IMR-90 (cell line): ENCODE measurements around the gene STAT5A. TPM values are rescaled to one million over a fixed set of nuclear protein-coding genes. Genes with fewer than 3 reads are reported as not detected.

Source experiments
- ATAC-seq: fragments of 200-7000 bp; cut with Tn5 transposase; 2 replicates; pipeline ENCODE4 v1.9.1; 2020; ENCODE audit warnings: low read depth, mild to moderate bottlenecking, moderate library complexity
- BruUV-seq: library from RNA; stranded (reverse); fragments of 400-500 nt; replicated peaks from 2 replicates; lab custom pipeline; 2021; lab: Mats Ljungman, UMichigan
- CTCF ChIA-PET: fragments of 300-600 bp; formaldehyde crosslinking; extraction: SDS; loops from one replicate; lab custom pipeline; 2021; ENCODE audit warnings: antibody characterized with exemption; lab: Yijun Ruan, JAX
- POLR2A ChIA-PET: fragments of 300-600 bp; sonication (Branson Sonifier 250); formaldehyde crosslinking; loops from one replicate; lab custom pipeline; 2022; ENCODE audit warnings: antibody characterized with exemption; ENCODE audit not compliant: unreplicated experiment; lab: Charles Lee
- DNase-seq: peaks from one replicate; pipeline ENCODE4 v3.0.0; 2013
- H2AFZ ChIP-seq: replicated peaks from 2 replicates; pipeline ENCODE3; 2013; ENCODE audit warnings: low read length, mild to moderate bottlenecking; ENCODE audit not compliant: poor library complexity
- H2AK5ac ChIP-seq: 2 replicates; pipeline ENCODE4 v1.6.1; 2013; ENCODE audit warnings: low read depth, low read length, inconsistent platforms
- H2AK9ac ChIP-seq: replicated peaks from 2 replicates; pipeline ENCODE3; 2013; ENCODE audit warnings: mild to moderate bottlenecking, low read depth, low read length, moderate library complexity; ENCODE audit not compliant: poor library complexity
- H2BK120ac ChIP-seq: 2 replicates; pipeline ENCODE4 v1.6.1; 2013; ENCODE audit warnings: low read depth, low read length, inconsistent platforms
- H2BK15ac ChIP-seq: 3 replicates; pipeline ENCODE4 v1.6.1; 2013; ENCODE audit warnings: low read depth, low read length, inconsistent platforms
- H2BK20ac ChIP-seq: 2 replicates; pipeline ENCODE4 v1.6.1; 2013; ENCODE audit warnings: low read depth, mild to moderate bottlenecking, inconsistent platforms, low read length, moderate library complexity
- H2BK5ac ChIP-seq: 2 replicates; pipeline ENCODE4 v1.6.1; 2013; ENCODE audit warnings: mild to moderate bottlenecking, low read depth, low read length, inconsistent platforms; ENCODE audit not compliant: poor library complexity, severe bottlenecking
- H3K14ac ChIP-seq: replicated peaks from 2 replicates; pipeline ENCODE4 v1.6.1; 2013; ENCODE audit warnings: low read depth, low read length, inconsistent platforms
- H3K18ac ChIP-seq: 2 replicates; pipeline ENCODE4 v1.6.1; 2013; ENCODE audit warnings: low read depth, low read length, control low read depth
- H3K23ac ChIP-seq: 2 replicates; pipeline ENCODE4 v1.6.1; 2013; ENCODE audit warnings: low read depth, low read length, inconsistent platforms
- H3K27ac ChIP-seq: 2 replicates; pipeline ENCODE4 v1.5.1; 2013; ENCODE audit warnings: mild to moderate bottlenecking, control low read depth, low read length; ENCODE audit not compliant: insufficient read depth
- H3K27me3 ChIP-seq: 2 replicates; pipeline ENCODE4 v1.6.1; 2013; ENCODE audit warnings: low read length; ENCODE audit not compliant: control insufficient read depth, insufficient read depth
- H3K36me3 ChIP-seq: 2 replicates; pipeline ENCODE4 v1.6.1; 2013; ENCODE audit warnings: low read length, mixed read lengths; ENCODE audit not compliant: control insufficient read depth, insufficient read depth
- H3K4ac ChIP-seq: 2 replicates; pipeline ENCODE4 v1.6.1; 2013; ENCODE audit warnings: low read depth, low read length, inconsistent platforms
- H3K4me1 ChIP-seq: 2 replicates; pipeline ENCODE4 v1.6.1; 2013; ENCODE audit warnings: low read length, mixed read lengths; ENCODE audit not compliant: control insufficient read depth, insufficient read depth
- H3K4me2 ChIP-seq: 2 replicates; pipeline ENCODE4 v1.6.1; 2013; ENCODE audit warnings: low read depth, mild to moderate bottlenecking, control low read depth, low read length, moderate library complexity
- H3K4me3 ChIP-seq: 2 replicates; pipeline ENCODE4 v1.5.1; 2013; ENCODE audit warnings: low read depth, mild to moderate bottlenecking, control low read depth, low read length, moderate library complexity; ENCODE audit not compliant: insufficient read depth
- H3K56ac ChIP-seq: 2 replicates; pipeline ENCODE4 v1.6.1; 2013; ENCODE audit warnings: low read length, inconsistent platforms; ENCODE audit not compliant: insufficient read depth; ENCODE audit errors: extremely low read depth
- H3K79me1 ChIP-seq, 2 experiments: 2 replicates each; pipeline ENCODE4 v1.6.1; 2013; ENCODE audit warnings: low read length in 2 of 2, inconsistent platforms in 1 of 2, low read depth in 1 of 2
- H3K9ac ChIP-seq: 2 replicates; pipeline ENCODE4 v1.6.1; 2013; ENCODE audit warnings: low read depth, low read length, control low read depth
- H3K9me1 ChIP-seq: 2 replicates; pipeline ENCODE4 v1.6.1; 2013; ENCODE audit warnings: low read length, inconsistent platforms; ENCODE audit not compliant: insufficient read depth
- H3K9me3 ChIP-seq: 2 replicates; pipeline ENCODE4 v1.6.1; 2013; ENCODE audit warnings: low read length; ENCODE audit not compliant: control insufficient read depth, insufficient read depth
- H4K20me1 ChIP-seq: 2 replicates; pipeline ENCODE4 v1.6.1; 2013; ENCODE audit warnings: low read length, inconsistent platforms; ENCODE audit not compliant: insufficient read depth
- H4K5ac ChIP-seq: 2 replicates; pipeline ENCODE4 v1.6.1; 2013; ENCODE audit warnings: mild to moderate bottlenecking, low read depth, low read length, control low read depth
- H4K8ac ChIP-seq, 2 experiments: 2 replicates each; pipeline ENCODE4 v1.6.1; 2013; ENCODE audit warnings: low read depth in 2 of 2, low read length in 2 of 2, control low read depth in 1 of 2, inconsistent platforms in 1 of 2
- H4K91ac ChIP-seq: 2 replicates; pipeline ENCODE4 v1.6.1; 2013; ENCODE audit warnings: low read depth, low read length, inconsistent platforms; ENCODE audit not compliant: insufficient read depth
- BHLHE40 ChIP-seq: fragments of 150-350 bp; IDR thresholded peaks from 2 replicates; pipeline ENCODE4 v1.6.1; 2016; ENCODE audit warnings: mild to moderate bottlenecking, low read depth, low read length
- CEBPB ChIP-seq: IDR thresholded peaks from 2 replicates; pipeline ENCODE4 v1.6.1; 2012; ENCODE audit warnings: low read depth, low read length, improper control_type of control experiment
- CHD1 ChIP-seq: IDR thresholded peaks from 2 replicates; pipeline ENCODE4 v1.6.1; 2012; ENCODE audit warnings: low read depth, low read length, improper control_type of control experiment
- FOS ChIP-seq: fragments of 150-350 bp; IDR thresholded peaks from 2 replicates; pipeline ENCODE4 v1.6.1; 2016; ENCODE audit warnings: low read depth, low read length
- MAFK ChIP-seq: IDR thresholded peaks from 2 replicates; pipeline ENCODE4 v1.6.1; 2012; ENCODE audit warnings: low read depth, low read length, improper control_type of control experiment
- MAZ ChIP-seq: IDR thresholded peaks from 2 replicates; pipeline ENCODE4 v1.6.1; 2012; ENCODE audit warnings: low read depth, mild to moderate bottlenecking, low read length, improper control_type of control experiment, moderate library complexity, borderline replicate concordance
- MXI1 ChIP-seq: IDR thresholded peaks from 2 replicates; pipeline ENCODE4 v1.6.1; 2012; ENCODE audit warnings: low read depth, mild to moderate bottlenecking, low read length, moderate library complexity, borderline replicate concordance
- NFE2L2 ChIP-seq: fragments of 150-350 bp; IDR thresholded peaks from 2 replicates; pipeline ENCODE4 v1.6.1; 2016; ENCODE audit warnings: low read depth, mild to moderate bottlenecking, low read length
- POLR2A ChIP-seq: IDR thresholded peaks from 2 replicates; pipeline ENCODE4 v1.6.1; 2012; ENCODE audit warnings: mild to moderate bottlenecking, low read depth, low read length
- RAD21 ChIP-seq: IDR thresholded peaks from 2 replicates; pipeline ENCODE4 v1.6.1; 2012; ENCODE audit warnings: low read length, improper control_type of control experiment
- RCOR1 ChIP-seq: IDR thresholded peaks from 2 replicates; pipeline ENCODE4 v1.6.1; 2012; ENCODE audit warnings: mild to moderate bottlenecking, low read length, improper control_type of control experiment; ENCODE audit not compliant: insufficient replicate concordance
- RFX5 ChIP-seq: IDR thresholded peaks from 2 replicates; pipeline ENCODE4 v1.8.0; 2012; ENCODE audit warnings: low read depth, mild to moderate bottlenecking, low read length, moderate library complexity
- SMC3 ChIP-seq: fragments of 150-350 bp; IDR thresholded peaks from 2 replicates; pipeline ENCODE4 v1.6.1; 2016; ENCODE audit warnings: low read depth, mild to moderate bottlenecking, antibody characterized with exemption, low read length, moderate library complexity
- WGBS, 2 experiments: methylation state at CpG; one replicate each; pipeline versions ENCODE4 v1.1.5 to v1.1.7; 2013; ENCODE audit warnings: missing lambda C conversion rate in 2 of 2; ENCODE audit not compliant: insufficient read length in 1 of 2; ENCODE audit errors: extremely low coverage in 2 of 2; 5-methylcytosine and 5-hydroxymethylcytosine counted together
- dilution Hi-C: fragments of 300-500 bp; cut with HindIII; formaldehyde crosslinking; loops from one replicate; pipeline ENCODE4 v1.14.3; 2018; ENCODE audit warnings: low sequenced_read_pairs; ENCODE audit not compliant: unreplicated experiment
- in situ Hi-C: fragments of 300-500 bp; cut with MboI; formaldehyde crosslinking; loops from 3 replicates; pipeline ENCODE4 v1.14.3; 2019; ENCODE audit warnings: low sequenced_read_pairs, inconsistent platforms, mixed read lengths
- intact Hi-C: fragments of 100-400 bp; cut with micrococcal nuclease; formaldehyde crosslinking; loops from 2 replicates; pipeline ENCODE4 v1.10.0; 2022
- polyA plus RNA-seq, 3 experiments: library from polyadenylated mRNA; depleted of rRNA; stranded (reverse); fragments of >200 nt; gene quantifications; 2 replicates each; pipeline ENCODE4 v1.2.3, GENCODE V29; 2012; ENCODE audit warnings: low replicate concordance in 1 of 3
- total RNA-seq: library from RNA; depleted of rRNA; stranded (reverse); fragments of >200 nt; gene quantifications from 2 replicates; pipeline ENCODE4 v1.2.3, GENCODE V29; 2012
- TF ChIP-seq, protein P1 (sequence below): fragments of 150-350 bp; IDR thresholded peaks from 2 replicates; pipeline ENCODE4 v1.6.1; 2017; ENCODE audit warnings: mild to moderate bottlenecking, antibody characterized with exemption, low read length, low read depth
- TF ChIP-seq, protein P2 (sequence below): conservative IDR thresholded peaks from 2 replicates; pipeline ENCODE4 v1.5.1; 2012; ENCODE audit warnings: mild to moderate bottlenecking, low read depth, low read length, improper control_type of control experiment
- TF ChIP-seq, protein P3 (sequence below): fragments of 150-350 bp; IDR thresholded peaks from 2 replicates; pipeline ENCODE4 v1.6.1; 2016; ENCODE audit warnings: low read depth, mild to moderate bottlenecking, low read length, moderate library complexity, borderline replicate concordance

STAT5A gene
- total and polyA plus RNA-seq, 2 of the 4 experiments (the other 2 are of a cell fraction): 1.3 to 1.4 TPM

DNA sequence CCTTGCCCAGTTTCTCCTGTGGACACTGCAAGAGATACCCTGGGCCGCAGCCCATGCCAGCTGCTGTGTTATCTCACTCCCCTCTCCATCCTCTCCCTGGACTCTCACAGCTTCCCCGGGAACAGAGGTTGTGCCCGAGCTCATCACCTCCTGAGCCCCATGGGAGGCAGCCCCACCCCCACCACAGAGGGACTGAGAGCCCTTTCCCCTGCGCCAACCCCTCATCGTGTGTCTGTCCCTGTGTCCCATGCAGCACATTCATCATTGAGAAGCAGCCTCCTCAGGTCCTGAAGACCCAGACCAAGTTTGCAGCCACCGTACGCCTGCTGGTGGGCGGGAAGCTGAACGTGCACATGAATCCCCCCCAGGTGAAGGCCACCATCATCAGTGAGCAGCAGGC is 12.7 kb downstream of the STAT5A start:
- ChIA-PET POLR2A (no interaction called here), CTCF (interaction anchor here (1.4 kb wide), 1 partner anchor 22 kb away, joined by 3 read pairs; no protein-coding TSS in a partner anchor)
- WGBS, 2 experiments: 90% methylated on average over 2 of the region's 9 CpGs; no CpG with 5 or more reads in 1 of the 2 experiments
- H3K23ac ChIP-seq: no peak overlapping the region
- H3K79me1 ChIP-seq: no peaks in the 10 kb centered on the region
- no peak overlapping the region for H2AFZ ChIP-seq
- no peak overlapping the region for H4K8ac ChIP-seq
- ATAC-seq (no peak), DNase-seq (no peak)
- in situ Hi-C loops: no loop called here
- H4K20me1 ChIP-seq: no peaks in the 10 kb centered on the region
- no peak overlapping the region for H3K9ac ChIP-seq
- H3K14ac ChIP-seq: no peak overlapping the region
- H3K9me1 ChIP-seq: no peaks in the 10 kb centered on the region
- H3K18ac ChIP-seq: no peak overlapping the region
- dilution Hi-C loops: no loop called here
- no peak overlapping the region for H4K91ac ChIP-seq
- no peak overlapping the region for H3K4ac ChIP-seq
- H3K4me3 ChIP-seq: no peak overlapping the region
- H3K27ac ChIP-seq: no peak overlapping the region
- no peak overlapping the region for H3K56ac ChIP-seq
- H3K4me2 ChIP-seq: no peak overlapping the region
- no peak overlapping the region for H2BK5ac ChIP-seq
- H2BK15ac ChIP-seq: no peak overlapping the region
- intact Hi-C loops: no loop called here
- H2BK20ac ChIP-seq: no peak overlapping the region
- H3K27me3 ChIP-seq: no peaks in the 10 kb centered on the region
- H2BK120ac ChIP-seq: no peak overlapping the region
- H2AK5ac ChIP-seq: no peak overlapping the region
- TF ChIP-seq SMC3 (no peak), RAD21 (no peak), MAZ (no peak), CEBPB (no peak), CHD1 (no peak), BHLHE40 (no peak), POLR2A (no peak), MAFK (no peak), FOS (no peak), RFX5 (no peak), MXI1 (no peak), NFE2L2 (no peak), RCOR1 (no peak)
- TF ChIP-seq, protein P1, sequence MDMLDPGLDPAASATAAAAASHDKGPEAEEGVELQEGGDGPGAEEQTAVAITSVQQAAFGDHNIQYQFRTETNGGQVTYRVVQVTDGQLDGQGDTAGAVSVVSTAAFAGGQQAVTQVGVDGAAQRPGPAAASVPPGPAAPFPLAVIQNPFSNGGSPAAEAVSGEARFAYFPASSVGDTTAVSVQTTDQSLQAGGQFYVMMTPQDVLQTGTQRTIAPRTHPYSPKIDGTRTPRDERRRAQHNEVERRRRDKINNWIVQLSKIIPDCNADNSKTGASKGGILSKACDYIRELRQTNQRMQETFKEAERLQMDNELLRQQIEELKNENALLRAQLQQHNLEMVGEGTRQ: no peak
- TF ChIP-seq, protein P2, sequence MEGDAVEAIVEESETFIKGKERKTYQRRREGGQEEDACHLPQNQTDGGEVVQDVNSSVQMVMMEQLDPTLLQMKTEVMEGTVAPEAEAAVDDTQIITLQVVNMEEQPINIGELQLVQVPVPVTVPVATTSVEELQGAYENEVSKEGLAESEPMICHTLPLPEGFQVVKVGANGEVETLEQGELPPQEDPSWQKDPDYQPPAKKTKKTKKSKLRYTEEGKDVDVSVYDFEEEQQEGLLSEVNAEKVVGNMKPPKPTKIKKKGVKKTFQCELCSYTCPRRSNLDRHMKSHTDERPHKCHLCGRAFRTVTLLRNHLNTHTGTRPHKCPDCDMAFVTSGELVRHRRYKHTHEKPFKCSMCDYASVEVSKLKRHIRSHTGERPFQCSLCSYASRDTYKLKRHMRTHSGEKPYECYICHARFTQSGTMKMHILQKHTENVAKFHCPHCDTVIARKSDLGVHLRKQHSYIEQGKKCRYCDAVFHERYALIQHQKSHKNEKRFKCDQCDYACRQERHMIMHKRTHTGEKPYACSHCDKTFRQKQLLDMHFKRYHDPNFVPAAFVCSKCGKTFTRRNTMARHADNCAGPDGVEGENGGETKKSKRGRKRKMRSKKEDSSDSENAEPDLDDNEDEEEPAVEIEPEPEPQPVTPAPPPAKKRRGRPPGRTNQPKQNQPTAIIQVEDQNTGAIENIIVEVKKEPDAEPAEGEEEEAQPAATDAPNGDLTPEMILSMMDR: no peak
- TF ChIP-seq, protein P3, sequence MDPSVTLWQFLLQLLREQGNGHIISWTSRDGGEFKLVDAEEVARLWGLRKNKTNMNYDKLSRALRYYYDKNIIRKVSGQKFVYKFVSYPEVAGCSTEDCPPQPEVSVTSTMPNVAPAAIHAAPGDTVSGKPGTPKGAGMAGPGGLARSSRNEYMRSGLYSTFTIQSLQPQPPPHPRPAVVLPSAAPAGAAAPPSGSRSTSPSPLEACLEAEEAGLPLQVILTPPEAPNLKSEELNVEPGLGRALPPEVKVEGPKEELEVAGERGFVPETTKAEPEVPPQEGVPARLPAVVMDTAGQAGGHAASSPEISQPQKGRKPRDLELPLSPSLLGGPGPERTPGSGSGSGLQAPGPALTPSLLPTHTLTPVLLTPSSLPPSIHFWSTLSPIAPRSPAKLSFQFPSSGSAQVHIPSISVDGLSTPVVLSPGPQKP: no peak
- H3K4me1 ChIP-seq: no peaks in the 10 kb centered on the region
- H3K9me3 ChIP-seq: no peaks in the 10 kb centered on the region
- no peak overlapping the region for H2AK9ac ChIP-seq
- no peak overlapping the region for H4K5ac ChIP-seq
- H3K36me3 ChIP-seq: peaks cover 10% of the 10 kb centered on the region
- BruUV-seq: no TSS peak
